Left hindlimb (tissue), 1 donor: Measurements from ENCODE around the gene NLRP1.

Source experiments
- DNase-seq: peaks from one replicate; pipeline ENCODE4 v3.0.0-alpha.2; 2018

The NLRP1 gene

GRCh38 chr17:5553479-5553878, 30.8 kb downstream of the NLRP1 start:
- DNase-seq = no peak

- DNase-seq = no peak
Measured at GRCh38 chr17:5552841-5553240, 31.5 kb downstream of the NLRP1 start.

- no peak for DNase-seq
Measured at GRCh38 chr17:5545051-5545987, 39.0 kb downstream of the NLRP1 start.

- no peak for DNase-seq
Measured at GRCh38 chr17:5544115-5544514, 40.2 kb downstream of the NLRP1 start.

- no peak for DNase-seq
Measured at GRCh38 chr17:5541610-5542202, 42.6 kb downstream of the NLRP1 start.

- no peak for DNase-seq
Measured at GRCh38 chr17:5540321-5540720, 44.0 kb downstream of the NLRP1 start.

- no peak for DNase-seq
Measured at GRCh38 chr17:5539286-5539685, 45.0 kb downstream of the NLRP1 start.

- DNase-seq = peak; percentile 51
Measured at GRCh38 chr17:5536866-5537650, 47.3 kb downstream of the NLRP1 start.

- no peak for DNase-seq
Measured at GRCh38 chr17:5535436-5535835, 48.9 kb downstream of the NLRP1 start.

GRCh38 chr17:5533486-5534315, 50.6 kb downstream of the NLRP1 start:
- DNase-seq = no peak

- DNase-seq = no peak
Measured at GRCh38 chr17:5532581-5532980, 51.7 kb downstream of the NLRP1 start.

GRCh38 chr17:5531085-5531418, 53.3 kb downstream of the NLRP1 start:
- DNase-seq = no peak

GRCh38 chr17:5530265-5531084, 53.8 kb downstream of the NLRP1 start:
- no peak for DNase-seq

GRCh38 chr17:5527601-5528250, 56.6 kb downstream of the NLRP1 start:
- DNase-seq = no peak

- DNase-seq = peak; percentile 90
Measured at GRCh38 chr17:5526821-5527598, 57.3 kb downstream of the NLRP1 start.

- no peak for DNase-seq
Measured at GRCh38 chr17:5523249-5523648, 61.1 kb downstream of the NLRP1 start.

- no peak for DNase-seq
Measured at GRCh38 chr17:5522476-5522875, 61.8 kb downstream of the NLRP1 start.

GRCh38 chr17:5516060-5516792, 68.1 kb downstream of the NLRP1 start:
- DNase-seq = no peak

- no peak for DNase-seq
Measured at GRCh38 chr17:5514976-5515375, 69.3 kb downstream of the NLRP1 start.

- no peak for DNase-seq
Measured at GRCh38 chr17:5513628-5514027, 70.7 kb downstream of the NLRP1 start.
